ENCODE results near the gene LRRC19. TPM values are rescaled to one million over a fixed set of nuclear protein-coding genes. Genes with fewer than 3 reads are reported as not detected.

Gene LRRC19
- total RNA-seq, 1 experiment from 2014 or later: not detected

DNA sequence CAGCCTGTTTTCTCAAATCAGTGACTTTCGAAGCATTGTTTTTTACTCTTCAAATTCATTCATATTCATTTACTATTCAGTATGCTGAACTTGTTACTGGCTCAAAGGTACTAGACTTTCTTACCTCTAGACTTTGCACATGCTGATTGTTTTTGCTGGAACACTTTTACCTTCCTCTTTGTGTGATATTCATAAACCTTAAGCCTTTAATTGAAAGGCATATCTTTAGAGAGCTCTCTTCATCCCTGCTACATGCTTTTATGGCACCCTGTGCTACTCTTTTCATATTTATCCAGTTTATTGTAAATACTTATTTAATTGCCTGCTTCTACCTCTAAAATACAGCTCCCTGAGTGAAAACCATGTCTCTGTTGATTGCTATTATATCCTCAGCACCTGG is 48.7 kb upstream of the LRRC19 start:
- intact Hi-C loops (cut with micrococcal nuclease; ENCODE audit: unreplicated experiment) (no loop called here), in situ Hi-C loops (cut with HindIII; ENCODE audit: low pct_unique_long_range_greater_than_20kb, low sequenced_read_pairs) (no loop called here)
- POLR2A ChIA-PET: no interaction called here
- H3K4me1 ChIP-seq (ENCODE audit: control insufficient read depth, insufficient read depth, low read length): no peaks in the 10 kb centered on the region
- no peak for DNase-seq (ENCODE audit: low read depth, low spot score)
- no peak overlapping the region for H3K4me3 ChIP-seq (ENCODE audit: low read depth in 2 of 2, low read length in 2 of 2)
- BruUV-seq (replicated peaks): no TSS peak
- H3K36me3 ChIP-seq (ENCODE audit: control insufficient read depth, insufficient read depth, low read length): no peaks in the 10 kb centered on the region
- no peak for ATAC-seq
- H3K27ac ChIP-seq (ENCODE audit: low read length): no peak overlapping the region
- TF ChIP-seq, protein P1, sequence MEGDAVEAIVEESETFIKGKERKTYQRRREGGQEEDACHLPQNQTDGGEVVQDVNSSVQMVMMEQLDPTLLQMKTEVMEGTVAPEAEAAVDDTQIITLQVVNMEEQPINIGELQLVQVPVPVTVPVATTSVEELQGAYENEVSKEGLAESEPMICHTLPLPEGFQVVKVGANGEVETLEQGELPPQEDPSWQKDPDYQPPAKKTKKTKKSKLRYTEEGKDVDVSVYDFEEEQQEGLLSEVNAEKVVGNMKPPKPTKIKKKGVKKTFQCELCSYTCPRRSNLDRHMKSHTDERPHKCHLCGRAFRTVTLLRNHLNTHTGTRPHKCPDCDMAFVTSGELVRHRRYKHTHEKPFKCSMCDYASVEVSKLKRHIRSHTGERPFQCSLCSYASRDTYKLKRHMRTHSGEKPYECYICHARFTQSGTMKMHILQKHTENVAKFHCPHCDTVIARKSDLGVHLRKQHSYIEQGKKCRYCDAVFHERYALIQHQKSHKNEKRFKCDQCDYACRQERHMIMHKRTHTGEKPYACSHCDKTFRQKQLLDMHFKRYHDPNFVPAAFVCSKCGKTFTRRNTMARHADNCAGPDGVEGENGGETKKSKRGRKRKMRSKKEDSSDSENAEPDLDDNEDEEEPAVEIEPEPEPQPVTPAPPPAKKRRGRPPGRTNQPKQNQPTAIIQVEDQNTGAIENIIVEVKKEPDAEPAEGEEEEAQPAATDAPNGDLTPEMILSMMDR (IDR thresholded peaks at IDR 0.05): no peak
- TF ChIP-seq SIN3A (IDR thresholded peaks at IDR 0.05; ENCODE audit: borderline replicate concordance, insufficient read depth, low read depth, low read length): no peak
- TF ChIP-seq TCF7L2 (IDR thresholded peaks at IDR 0.05; ENCODE audit: low read depth, low read length): no peak
- TF ChIP-seq POLR2AphosphoS5 (IDR thresholded peaks at IDR 0.05; ENCODE audit: low read depth, low read length): no peak
- TF ChIP-seq, protein P2, sequence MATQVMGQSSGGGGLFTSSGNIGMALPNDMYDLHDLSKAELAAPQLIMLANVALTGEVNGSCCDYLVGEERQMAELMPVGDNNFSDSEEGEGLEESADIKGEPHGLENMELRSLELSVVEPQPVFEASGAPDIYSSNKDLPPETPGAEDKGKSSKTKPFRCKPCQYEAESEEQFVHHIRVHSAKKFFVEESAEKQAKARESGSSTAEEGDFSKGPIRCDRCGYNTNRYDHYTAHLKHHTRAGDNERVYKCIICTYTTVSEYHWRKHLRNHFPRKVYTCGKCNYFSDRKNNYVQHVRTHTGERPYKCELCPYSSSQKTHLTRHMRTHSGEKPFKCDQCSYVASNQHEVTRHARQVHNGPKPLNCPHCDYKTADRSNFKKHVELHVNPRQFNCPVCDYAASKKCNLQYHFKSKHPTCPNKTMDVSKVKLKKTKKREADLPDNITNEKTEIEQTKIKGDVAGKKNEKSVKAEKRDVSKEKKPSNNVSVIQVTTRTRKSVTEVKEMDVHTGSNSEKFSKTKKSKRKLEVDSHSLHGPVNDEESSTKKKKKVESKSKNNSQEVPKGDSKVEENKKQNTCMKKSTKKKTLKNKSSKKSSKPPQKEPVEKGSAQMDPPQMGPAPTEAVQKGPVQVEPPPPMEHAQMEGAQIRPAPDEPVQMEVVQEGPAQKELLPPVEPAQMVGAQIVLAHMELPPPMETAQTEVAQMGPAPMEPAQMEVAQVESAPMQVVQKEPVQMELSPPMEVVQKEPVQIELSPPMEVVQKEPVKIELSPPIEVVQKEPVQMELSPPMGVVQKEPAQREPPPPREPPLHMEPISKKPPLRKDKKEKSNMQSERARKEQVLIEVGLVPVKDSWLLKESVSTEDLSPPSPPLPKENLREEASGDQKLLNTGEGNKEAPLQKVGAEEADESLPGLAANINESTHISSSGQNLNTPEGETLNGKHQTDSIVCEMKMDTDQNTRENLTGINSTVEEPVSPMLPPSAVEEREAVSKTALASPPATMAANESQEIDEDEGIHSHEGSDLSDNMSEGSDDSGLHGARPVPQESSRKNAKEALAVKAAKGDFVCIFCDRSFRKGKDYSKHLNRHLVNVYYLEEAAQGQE (IDR thresholded peaks at IDR 0.05; ENCODE audit: insufficient read depth in 1 of 2, low read depth in 2 of 2, low read length in 1 of 2): no peak
- no peaks in the 10 kb centered on the region for H3K27me3 ChIP-seq (ENCODE audit: control insufficient read depth, insufficient read depth, low read length)
- CTCF ChIA-PET: no interaction called here
- H3K9me3 ChIP-seq (ENCODE audit: control insufficient read depth, insufficient read depth, low read depth, low read length): no peaks in the 10 kb centered on the region

DNA sequence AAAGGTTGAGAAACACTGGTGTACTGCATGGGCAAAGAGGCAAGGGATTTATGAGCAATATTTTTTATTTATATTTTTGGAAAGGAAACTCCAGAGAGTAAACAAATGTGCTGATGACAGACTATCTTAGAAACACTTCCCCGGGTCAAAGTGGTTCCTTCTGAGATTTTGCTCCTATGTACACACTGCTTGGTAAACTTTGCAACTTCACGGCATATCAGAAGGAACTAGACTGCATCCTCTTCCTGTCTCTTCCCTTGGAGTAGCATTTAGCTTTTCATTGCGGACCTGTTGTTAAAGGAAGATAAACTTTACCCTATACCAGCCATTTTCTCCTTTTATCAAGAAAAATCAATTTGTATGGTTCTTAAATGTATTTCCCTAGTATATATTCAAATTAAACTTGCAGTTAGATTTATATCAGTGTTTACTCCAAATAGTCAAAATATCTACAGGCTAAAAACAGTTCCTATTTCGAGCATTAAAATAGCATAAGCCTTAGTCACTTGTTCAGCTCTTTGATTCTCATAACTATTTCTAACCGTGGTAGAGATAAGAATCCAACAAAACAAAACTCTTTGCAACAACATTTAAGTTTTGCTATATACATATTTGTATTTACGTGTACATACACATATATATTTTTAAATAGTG is 48.0 kb upstream of the LRRC19 start:
- no peaks in the 10 kb centered on the region for H3K9me3 ChIP-seq (ENCODE audit: control insufficient read depth, insufficient read depth, low read depth, low read length)
- H3K27ac ChIP-seq (ENCODE audit: low read length): no peak overlapping the region
- no peaks in the 10 kb centered on the region for H3K36me3 ChIP-seq (ENCODE audit: control insufficient read depth, insufficient read depth, low read length)
- BruUV-seq (replicated peaks): no TSS peak
- H3K4me1 ChIP-seq (ENCODE audit: control insufficient read depth, insufficient read depth, low read length): no peaks in the 10 kb centered on the region
- intact Hi-C loops (cut with micrococcal nuclease; ENCODE audit: unreplicated experiment) (no loop called here), in situ Hi-C loops (cut with HindIII; ENCODE audit: low pct_unique_long_range_greater_than_20kb, low sequenced_read_pairs) (no loop called here)
- no peak overlapping the region for H3K4me3 ChIP-seq (ENCODE audit: low read depth in 2 of 2, low read length in 2 of 2)
- DNase-seq (ENCODE audit: low read depth, low spot score) (no peak), ATAC-seq (no peak)
- no peaks in the 10 kb centered on the region for H3K27me3 ChIP-seq (ENCODE audit: control insufficient read depth, insufficient read depth, low read length)
- POLR2A ChIA-PET: no interaction called here
- TF ChIP-seq SIN3A (IDR thresholded peaks at IDR 0.05; ENCODE audit: borderline replicate concordance, insufficient read depth, low read depth, low read length) (no peak), POLR2AphosphoS5 (IDR thresholded peaks at IDR 0.05; ENCODE audit: low read depth, low read length) (no peak), TCF7L2 (IDR thresholded peaks at IDR 0.05; ENCODE audit: low read depth, low read length) (no peak)
- TF ChIP-seq, protein P2 (IDR thresholded peaks at IDR 0.05; ENCODE audit: insufficient read depth in 1 of 2, low read depth in 2 of 2, low read length in 1 of 2): no peak
- TF ChIP-seq, protein P1 (IDR thresholded peaks at IDR 0.05): no peak
- CTCF ChIA-PET: no interaction called here

Measured in Panc1 (cell line).